Gastrocnemius medialis (tissue), 4 donors: ENCODE data around the gene AFF3.

Source experiments
- CTCF ChIP-seq, 5 experiments: fragments of 450-650 bp in 3 of 5; fragments of 200-600 bp in 2 of 5; sonication (generic) in 2 of 5; IDR thresholded peaks in 4 of 5; conservative IDR thresholded peaks in 1 of 5; 1 replicate in 4 of 5; 2 replicates in 1 of 5; pipeline ENCODE4 v1.5.1; 2016 to 2019; ENCODE audit warnings: antibody characterized with exemption in 5 of 5, mild to moderate bottlenecking in 3 of 5, moderate library complexity in 3 of 5
- POLR2A ChIP-seq, 2 donors: fragments of 450-650 bp; IDR thresholded peaks; one replicate each; pipeline ENCODE4 v1.6.1; 2017; ENCODE audit warnings: antibody characterized with exemption in 2 of 2, mild to moderate bottlenecking in 2 of 2, moderate library complexity in 2 of 2

- no peak for TF ChIP-seq CTCF (IDR thresholded peaks at IDR 0.05 in 4 of 5, conservative IDR thresholded peaks at IDR 0.05 in 1 of 5)
- TF ChIP-seq POLR2A (IDR thresholded peaks at IDR 0.05), result no peak
Observed at GRCh38 chr2:100008956-100009355, 133.4 kb downstream of the AFF3 start.
